Ramos (cell line): Measurements from ENCODE around the gene EHBP1.

Source experiments
- in situ Hi-C: fragments of 300-500 bp; cut with MboI; formaldehyde crosslinking; loops from one replicate; pipeline ENCODE4 v1.14.3; 2022; ENCODE audit warnings: low sequenced_read_pairs; ENCODE audit not compliant: unreplicated experiment

EHBP1 gene

GRCh38 chr2:62858231-62858832 lies 152.8 kb downstream of the EHBP1 start:
- in situ Hi-C loops = no loop called here

GRCh38 chr2:62868947-62869346 lies 163.4 kb downstream of the EHBP1 start:
- in situ Hi-C loops = no loop called here

GRCh38 chr2:62870966-62871365 lies 165.5 kb downstream of the EHBP1 start:
- in situ Hi-C loops = no loop called here

- in situ Hi-C loops = no loop called here
Observed at GRCh38 chr2:62871506-62871905, 166.0 kb downstream of the EHBP1 start.

- in situ Hi-C loops = no loop called here
Observed at GRCh38 chr2:62873603-62874002, 168.1 kb downstream of the EHBP1 start.

- in situ Hi-C loops = no loop called here
Observed at GRCh38 chr2:62874881-62875383, 169.4 kb downstream of the EHBP1 start.

- in situ Hi-C loops = no loop called here
Observed at GRCh38 chr2:62881162-62881795, 175.8 kb downstream of the EHBP1 start.

GRCh38 chr2:62883629-62884028 lies 178.1 kb downstream of the EHBP1 start:
- in situ Hi-C loops = no loop called here

GRCh38 chr2:62884086-62884485 lies 178.6 kb downstream of the EHBP1 start:
- in situ Hi-C loops = no loop called here

- in situ Hi-C loops = no loop called here
Observed at GRCh38 chr2:62884514-62884913, 179.0 kb downstream of the EHBP1 start.

- in situ Hi-C loops = no loop called here
Observed at GRCh38 chr2:62894966-62895631, 189.6 kb downstream of the EHBP1 start.

- in situ Hi-C loops = no loop called here
Observed at GRCh38 chr2:62895632-62896009, 190.1 kb downstream of the EHBP1 start.

- in situ Hi-C loops = no loop called here
Observed at GRCh38 chr2:62897187-62897827, 191.8 kb downstream of the EHBP1 start.

- in situ Hi-C loops = no loop called here
Observed at GRCh38 chr2:62904344-62904743, 198.8 kb downstream of the EHBP1 start.

GRCh38 chr2:62908145-62908544 lies 202.6 kb downstream of the EHBP1 start:
- in situ Hi-C loops = no loop called here

GRCh38 chr2:62913311-62913710 lies 207.8 kb downstream of the EHBP1 start:
- in situ Hi-C loops = no loop called here

- in situ Hi-C loops = no loop called here
Observed at GRCh38 chr2:62919041-62919440, 213.5 kb downstream of the EHBP1 start.

- in situ Hi-C loops = no loop called here
Observed at GRCh38 chr2:62920070-62920469, 214.6 kb downstream of the EHBP1 start.

GRCh38 chr2:62923242-62923641 lies 217.7 kb downstream of the EHBP1 start:
- in situ Hi-C loops = no loop called here

GRCh38 chr2:62923881-62924280 lies 218.4 kb downstream of the EHBP1 start:
- in situ Hi-C loops = no loop called here

- in situ Hi-C loops = no loop called here
Observed at GRCh38 chr2:62928015-62928414, 222.5 kb downstream of the EHBP1 start.
